Panc1 (cell line): Measurements from ENCODE around the gene WFDC5. TPM values are rescaled to one million over a fixed set of nuclear protein-coding genes. Genes with fewer than 3 reads are reported as not detected.

ENCODE experiments used
- ATAC-seq: fragments of 200-7000 bp; cut with Tn5 transposase; 2 replicates; pipeline ENCODE4 v1.9.1; 2020; ENCODE audit warnings: mild to moderate bottlenecking, moderate library complexity
- BruUV-seq: library from RNA; stranded (reverse); fragments of 400-500 nt; replicated peaks from 2 replicates; lab custom pipeline; 2021; lab: Mats Ljungman, UMichigan
- CTCF ChIA-PET: fragments of 300-600 bp; sonication (Branson Sonifier 250); formaldehyde crosslinking; loops from one replicate; lab custom pipeline; 2022; ENCODE audit warnings: antibody characterized with exemption; lab: Charles Lee
- POLR2A ChIA-PET: fragments of 300-600 bp; sonication (Branson Sonifier 250); formaldehyde crosslinking; loops from one replicate; lab custom pipeline; 2022; ENCODE audit warnings: antibody characterized with exemption; lab: Charles Lee
- DNase-seq: peaks from one replicate; pipeline ENCODE4 v3.0.0-alpha.2; 2010; ENCODE audit warnings: low read depth, low spot score
- H3K27ac ChIP-seq: 2 replicates; pipeline ENCODE4 v1.5.1; 2011; ENCODE audit warnings: mild to moderate bottlenecking, low read length, inconsistent platforms
- H3K27me3 ChIP-seq: fragments of 200-500 bp; sonication (Bioruptor generic); 2 replicates; pipeline ENCODE4 v1.6.0; 2014; ENCODE audit warnings: low read length, inconsistent platforms; ENCODE audit not compliant: control insufficient read depth, insufficient read depth
- H3K36me3 ChIP-seq: fragments of 200-500 bp; sonication (Bioruptor generic); 2 replicates; pipeline ENCODE4 v1.5.1; 2014; ENCODE audit warnings: inconsistent platforms, mild to moderate bottlenecking, low read length, moderate library complexity; ENCODE audit not compliant: control insufficient read depth, insufficient read depth
- H3K4me1 ChIP-seq: 2 replicates; pipeline ENCODE4 v1.5.1; 2011; ENCODE audit warnings: inconsistent platforms, mild to moderate bottlenecking, low read length, moderate library complexity; ENCODE audit not compliant: control insufficient read depth, insufficient read depth
- H3K4me3 ChIP-seq, 2 experiments: 2 replicates each; pipeline ENCODE4 v1.5.1; 2011 to 2012; ENCODE audit warnings: low read depth in 2 of 2, low read length in 2 of 2, mild to moderate bottlenecking in 2 of 2, inconsistent platforms in 1 of 2, moderate library complexity in 1 of 2
- H3K9me3 ChIP-seq: fragments of 200-500 bp; sonication (Bioruptor generic); 2 replicates; pipeline ENCODE4 v1.5.1; 2014; ENCODE audit warnings: low read depth, mild to moderate bottlenecking, inconsistent platforms, low read length, moderate library complexity; ENCODE audit not compliant: control insufficient read depth, insufficient read depth
- POLR2AphosphoS5 ChIP-seq: IDR thresholded peaks from 2 replicates; pipeline ENCODE4 v1.6.1; 2012; ENCODE audit warnings: mild to moderate bottlenecking, low read depth, low read length, moderate library complexity
- SIN3A ChIP-seq: IDR thresholded peaks from 2 replicates; pipeline ENCODE4 v1.6.1; 2012; ENCODE audit warnings: low read depth, mild to moderate bottlenecking, low read length, moderate library complexity, borderline replicate concordance; ENCODE audit not compliant: insufficient read depth
- TCF7L2 ChIP-seq: IDR thresholded peaks from 2 replicates; pipeline ENCODE4 v1.6.1; 2011; ENCODE audit warnings: mild to moderate bottlenecking, low read depth, low read length, inconsistent platforms
- in situ Hi-C: cut with HindIII; loops from 2 replicates; pipeline ENCODE4 v1.10.0; 2016; ENCODE audit warnings: low sequenced_read_pairs, low pct_unique_long_range_greater_than_20kb
- intact Hi-C: fragments of 100-400 bp; cut with micrococcal nuclease; formaldehyde crosslinking; loops from one replicate; pipeline ENCODE4 v1.10.0; 2022; ENCODE audit not compliant: unreplicated experiment
- total RNA-seq: library from RNA; stranded (reverse); gene quantifications from one replicate; pipeline ENCODE4 v1.2.1, GENCODE V29; 2021; ENCODE audit not compliant: unreplicated experiment
- TF ChIP-seq, protein P1 (sequence below): fragments of 450-650 bp; IDR thresholded peaks from 2 replicates; pipeline ENCODE4 v1.5.1; 2017; ENCODE audit warnings: mild to moderate bottlenecking
- TF ChIP-seq, protein P2 (sequence below), 2 experiments: IDR thresholded peaks; 2 replicates each; pipeline ENCODE4 v1.6.1; 2011 to 2012; ENCODE audit warnings: low read depth in 2 of 2, control low read depth in 1 of 2, low read length in 1 of 2, mild to moderate bottlenecking in 1 of 2, moderate library complexity in 1 of 2; ENCODE audit not compliant: insufficient read depth in 1 of 2

The WFDC5 gene
- total RNA-seq, 1 experiment from 2014 or later: not detected

DNA sequence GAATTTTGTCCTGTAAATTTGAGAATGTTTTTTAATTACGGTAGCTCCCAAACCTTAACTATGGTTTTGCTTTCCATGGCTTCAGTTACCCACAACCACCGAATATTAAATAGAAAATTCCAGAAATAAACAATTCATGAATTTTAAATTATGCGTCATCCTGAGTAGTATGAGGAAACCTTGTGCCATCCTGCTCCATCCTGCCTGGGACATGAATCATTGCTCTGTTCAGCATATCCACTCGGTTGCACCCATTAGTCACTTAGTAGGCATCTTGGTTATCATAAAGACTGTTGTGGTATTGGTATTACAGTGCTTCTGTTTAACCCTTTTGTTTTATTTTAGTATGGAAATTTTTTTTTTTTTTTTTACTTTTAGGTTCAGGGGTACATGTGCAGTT is 53.7 kb downstream of the WFDC5 start:
- ChIA-PET POLR2A (interaction anchor here (0.7 kb wide), 1 partner anchor 75 kb away, joined by 4 read pairs; no protein-coding TSS in a partner anchor), CTCF (no interaction called here)
- Histone ChIP-seq H3K4me1 (no peaks in the 10 kb centered on the region; the same call in none of the 2 replicates), H3K27me3 (no peaks in the 10 kb centered on the region), H3K9me3 (no peaks in the 10 kb centered on the region), H3K36me3 (0 out of 2 replicates have a peak, but pooled peaks cover 3% of the 10 kb centered on the region), H3K4me3 (no peak overlapping the region), H3K27ac (no peak overlapping the region)
- BruUV-seq: no TSS peak
- ATAC-seq (peak; percentile 95), DNase-seq (peak; percentile 72)
- TF ChIP-seq, protein P1, sequence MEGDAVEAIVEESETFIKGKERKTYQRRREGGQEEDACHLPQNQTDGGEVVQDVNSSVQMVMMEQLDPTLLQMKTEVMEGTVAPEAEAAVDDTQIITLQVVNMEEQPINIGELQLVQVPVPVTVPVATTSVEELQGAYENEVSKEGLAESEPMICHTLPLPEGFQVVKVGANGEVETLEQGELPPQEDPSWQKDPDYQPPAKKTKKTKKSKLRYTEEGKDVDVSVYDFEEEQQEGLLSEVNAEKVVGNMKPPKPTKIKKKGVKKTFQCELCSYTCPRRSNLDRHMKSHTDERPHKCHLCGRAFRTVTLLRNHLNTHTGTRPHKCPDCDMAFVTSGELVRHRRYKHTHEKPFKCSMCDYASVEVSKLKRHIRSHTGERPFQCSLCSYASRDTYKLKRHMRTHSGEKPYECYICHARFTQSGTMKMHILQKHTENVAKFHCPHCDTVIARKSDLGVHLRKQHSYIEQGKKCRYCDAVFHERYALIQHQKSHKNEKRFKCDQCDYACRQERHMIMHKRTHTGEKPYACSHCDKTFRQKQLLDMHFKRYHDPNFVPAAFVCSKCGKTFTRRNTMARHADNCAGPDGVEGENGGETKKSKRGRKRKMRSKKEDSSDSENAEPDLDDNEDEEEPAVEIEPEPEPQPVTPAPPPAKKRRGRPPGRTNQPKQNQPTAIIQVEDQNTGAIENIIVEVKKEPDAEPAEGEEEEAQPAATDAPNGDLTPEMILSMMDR: no peak
- TF ChIP-seq TCF7L2: no peak
- TF ChIP-seq, protein P2, sequence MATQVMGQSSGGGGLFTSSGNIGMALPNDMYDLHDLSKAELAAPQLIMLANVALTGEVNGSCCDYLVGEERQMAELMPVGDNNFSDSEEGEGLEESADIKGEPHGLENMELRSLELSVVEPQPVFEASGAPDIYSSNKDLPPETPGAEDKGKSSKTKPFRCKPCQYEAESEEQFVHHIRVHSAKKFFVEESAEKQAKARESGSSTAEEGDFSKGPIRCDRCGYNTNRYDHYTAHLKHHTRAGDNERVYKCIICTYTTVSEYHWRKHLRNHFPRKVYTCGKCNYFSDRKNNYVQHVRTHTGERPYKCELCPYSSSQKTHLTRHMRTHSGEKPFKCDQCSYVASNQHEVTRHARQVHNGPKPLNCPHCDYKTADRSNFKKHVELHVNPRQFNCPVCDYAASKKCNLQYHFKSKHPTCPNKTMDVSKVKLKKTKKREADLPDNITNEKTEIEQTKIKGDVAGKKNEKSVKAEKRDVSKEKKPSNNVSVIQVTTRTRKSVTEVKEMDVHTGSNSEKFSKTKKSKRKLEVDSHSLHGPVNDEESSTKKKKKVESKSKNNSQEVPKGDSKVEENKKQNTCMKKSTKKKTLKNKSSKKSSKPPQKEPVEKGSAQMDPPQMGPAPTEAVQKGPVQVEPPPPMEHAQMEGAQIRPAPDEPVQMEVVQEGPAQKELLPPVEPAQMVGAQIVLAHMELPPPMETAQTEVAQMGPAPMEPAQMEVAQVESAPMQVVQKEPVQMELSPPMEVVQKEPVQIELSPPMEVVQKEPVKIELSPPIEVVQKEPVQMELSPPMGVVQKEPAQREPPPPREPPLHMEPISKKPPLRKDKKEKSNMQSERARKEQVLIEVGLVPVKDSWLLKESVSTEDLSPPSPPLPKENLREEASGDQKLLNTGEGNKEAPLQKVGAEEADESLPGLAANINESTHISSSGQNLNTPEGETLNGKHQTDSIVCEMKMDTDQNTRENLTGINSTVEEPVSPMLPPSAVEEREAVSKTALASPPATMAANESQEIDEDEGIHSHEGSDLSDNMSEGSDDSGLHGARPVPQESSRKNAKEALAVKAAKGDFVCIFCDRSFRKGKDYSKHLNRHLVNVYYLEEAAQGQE (IDR thresholded peaks at IDR 0.05; ENCODE audit: insufficient read depth in 1 of 2, low read depth in 2 of 2, low read length in 1 of 2): no peak
- TF ChIP-seq SIN3A: no peak
- TF ChIP-seq POLR2AphosphoS5: no peak
- intact Hi-C loops (no loop called here), in situ Hi-C loops (no loop called here)

DNA sequence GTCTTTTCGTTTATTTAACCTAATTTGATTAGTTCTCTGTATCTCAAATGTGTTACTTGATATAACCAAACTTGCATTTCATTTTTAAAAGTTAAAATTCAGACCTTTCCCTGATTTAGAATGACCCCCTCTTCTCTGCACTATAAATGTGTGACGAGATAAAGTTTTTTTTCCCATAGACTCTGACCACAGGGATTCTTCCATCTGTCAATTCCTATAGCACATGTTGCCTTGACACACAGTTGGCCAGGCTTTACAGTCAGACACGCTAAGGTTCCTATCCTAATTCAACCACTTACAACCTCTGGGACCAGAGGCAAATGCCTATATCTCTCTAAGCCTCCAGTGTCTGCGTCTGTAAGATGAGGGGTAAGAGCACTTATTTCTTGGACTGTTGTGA is 54.7 kb downstream of the WFDC5 start:
- Histone ChIP-seq H3K9me3 (no peaks in the 10 kb centered on the region), H3K27ac (0 out of 2 replicates have a peak overlapping the region, but pooled peaks have one; percentile 11), H3K27me3 (no peaks in the 10 kb centered on the region), H3K36me3 (0 out of 2 replicates have a peak, but pooled peaks cover 3% of the 10 kb centered on the region), H3K4me3 (no peak overlapping the region), H3K4me1 (no peaks in the 10 kb centered on the region; the same call in none of the 2 replicates)
- intact Hi-C loops (no loop called here), in situ Hi-C loops (no loop called here)
- TF ChIP-seq SIN3A (no peak), TCF7L2 (no peak), POLR2AphosphoS5 (no peak)
- TF ChIP-seq, protein P2 (IDR thresholded peaks at IDR 0.05; ENCODE audit: insufficient read depth in 1 of 2, low read depth in 2 of 2, low read length in 1 of 2): no peak
- TF ChIP-seq, protein P1: no peak
- DNase-seq: no peak
- no TSS peak for BruUV-seq
- ATAC-seq: 0 out of 2 replicates have a peak, but pooled peaks have one; percentile 9
- ChIA-PET POLR2A (no interaction called here), CTCF (no interaction called here)
